ENCODE measurements around the gene NLRP1.

The NLRP1 gene

GRCh38 chr17:5608399-5609112 lies 24.2 kb upstream of the NLRP1 start:
- DNase-seq (ENCODE audit: low read depth), result no peak
- no peak for TF ChIP-seq CTCF (IDR thresholded peaks at IDR 0.05; ENCODE audit: low read depth, low read length, missing control alignments)
- no peak overlapping the region for H3K4me3 ChIP-seq (ENCODE audit: low read depth, low read length)
- in situ Hi-C loops (cut with HindIII; ENCODE audit: low sequenced_read_pairs), result no loop called here

- TF ChIP-seq CTCF (IDR thresholded peaks at IDR 0.05; ENCODE audit: low read depth, low read length, missing control alignments), result no peak
- no peak for DNase-seq (ENCODE audit: low read depth)
- in situ Hi-C loops (cut with HindIII; ENCODE audit: low sequenced_read_pairs), result no loop called here
- H3K4me3 ChIP-seq (ENCODE audit: low read depth, low read length), result no peak overlapping the region
Observed at GRCh38 chr17:5607946-5608345, 23.6 kb upstream of the NLRP1 start.

GRCh38 chr17:5605452-5605851 lies 21.1 kb upstream of the NLRP1 start:
- H3K4me3 ChIP-seq (ENCODE audit: low read depth, low read length), result no peak overlapping the region
- no peak for DNase-seq (ENCODE audit: low read depth)
- no peak for TF ChIP-seq CTCF (IDR thresholded peaks at IDR 0.05; ENCODE audit: low read depth, low read length, missing control alignments)
- in situ Hi-C loops (cut with HindIII; ENCODE audit: low sequenced_read_pairs), result no loop called here

GRCh38 chr17:5600041-5600440 lies 15.7 kb upstream of the NLRP1 start:
- no peak for DNase-seq (ENCODE audit: low read depth)
- H3K4me3 ChIP-seq (ENCODE audit: low read depth, low read length), result no peak overlapping the region
- TF ChIP-seq CTCF (IDR thresholded peaks at IDR 0.05; ENCODE audit: low read depth, low read length, missing control alignments), result no peak
- in situ Hi-C loops (cut with HindIII; ENCODE audit: low sequenced_read_pairs), result no loop called here

GRCh38 chr17:5598457-5598856 lies 14.1 kb upstream of the NLRP1 start:
- no peak for DNase-seq (ENCODE audit: low read depth)
- in situ Hi-C loops (cut with HindIII; ENCODE audit: low sequenced_read_pairs), result loop anchor here (5.0 kb wide), 1 partner anchor 819 kb away; no protein-coding TSS in a partner anchor
- TF ChIP-seq CTCF (IDR thresholded peaks at IDR 0.05; ENCODE audit: low read depth, low read length, missing control alignments), result no peak
- no peak overlapping the region for H3K4me3 ChIP-seq (ENCODE audit: low read depth, low read length)

- in situ Hi-C loops (cut with HindIII; ENCODE audit: low sequenced_read_pairs), result loop anchor here (5.0 kb wide), 1 partner anchor 821 kb away; no protein-coding TSS in a partner anchor
- no peak for DNase-seq (ENCODE audit: low read depth)
- H3K4me3 ChIP-seq (ENCODE audit: low read depth, low read length), result no peak overlapping the region
- no peak for TF ChIP-seq CTCF (IDR thresholded peaks at IDR 0.05; ENCODE audit: low read depth, low read length, missing control alignments)
Observed at GRCh38 chr17:5596421-5596820, 12.1 kb upstream of the NLRP1 start.
